CD4-positive, alpha-beta T cell treated with Interleukin-2 at 100 ng/mL for 4 hours (primary cell): ENCODE measurements around the gene PABPC3.
A peak's percentile ranks its signal among the peaks of the same experiment; 100 is the strongest.

ENCODE experiments used
- DNase-seq: peaks from one replicate; pipeline ENCODE4 v3.0.0-alpha.2; 2020; ENCODE audit warnings: low spot score

The PABPC3 gene

DNA sequence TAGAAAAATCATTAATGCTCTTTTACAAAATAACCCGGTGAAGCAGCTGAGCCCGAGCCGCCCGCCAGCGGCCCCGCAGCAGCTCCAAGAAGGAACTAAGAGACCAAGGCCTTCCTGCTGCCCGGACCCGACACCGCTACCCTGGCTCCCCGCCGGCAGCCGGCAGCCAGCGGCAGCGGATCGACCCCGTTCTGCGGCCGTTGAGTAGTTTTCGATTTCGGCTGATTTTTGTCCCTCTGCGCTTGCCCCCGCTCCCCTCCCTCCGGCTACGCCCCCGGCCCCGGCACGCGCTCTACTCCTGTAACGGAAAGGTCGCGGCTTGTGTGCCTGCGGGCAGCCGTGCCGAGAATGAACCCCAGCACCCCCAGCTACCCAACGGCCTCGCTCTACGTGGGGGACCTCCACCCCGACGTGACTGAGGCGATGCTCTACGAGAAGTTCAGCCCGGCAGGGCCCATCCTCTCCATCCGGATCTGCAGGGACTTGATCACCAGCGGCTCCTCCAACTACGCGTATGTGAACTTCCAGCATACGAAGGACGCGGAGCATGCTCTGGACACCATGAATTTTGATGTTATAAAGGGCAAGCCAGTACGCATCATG is at the start of gene PABPC3:
TSS of gene PABPC3 (plus strand) at position 286 of the 603 bp plus-strand sequence. CDS start at position 349, 63 bp downstream.
- no peak for DNase-seq

DNA sequence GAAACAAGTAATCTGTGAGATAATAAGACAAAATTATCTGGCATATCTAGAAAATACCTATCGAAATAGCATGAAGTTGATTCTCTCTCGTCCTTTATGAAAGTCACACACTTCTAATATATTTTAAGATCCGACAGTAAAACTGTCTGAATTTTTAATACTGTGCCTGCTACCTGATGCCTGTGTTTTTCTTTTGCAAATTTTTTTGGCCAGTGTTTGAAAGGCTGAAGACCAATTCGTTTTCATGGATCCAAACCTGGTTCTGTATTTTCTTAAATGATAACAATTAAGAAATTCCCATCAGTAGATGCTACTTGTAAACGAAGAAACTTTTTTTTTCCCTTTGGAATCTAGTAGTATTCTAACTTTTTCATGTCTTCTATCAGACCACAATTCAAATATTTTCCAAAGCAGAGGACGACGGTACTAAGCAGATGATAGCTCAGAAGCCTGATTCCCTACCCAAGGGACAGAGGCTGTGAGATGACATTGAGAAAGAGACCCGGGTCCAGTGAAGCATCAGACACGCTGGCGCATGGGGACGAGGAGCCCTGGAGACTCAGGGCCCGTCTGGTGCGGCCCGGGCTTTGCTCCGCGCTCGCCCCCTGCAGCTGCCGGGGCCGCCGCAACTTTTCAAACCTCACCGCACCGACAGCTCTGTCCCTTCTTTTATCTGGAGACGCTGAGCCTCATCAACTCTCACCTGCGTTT is 49.5 kb upstream of the PABPC3 start:
- DNase-seq: no peak

DNA sequence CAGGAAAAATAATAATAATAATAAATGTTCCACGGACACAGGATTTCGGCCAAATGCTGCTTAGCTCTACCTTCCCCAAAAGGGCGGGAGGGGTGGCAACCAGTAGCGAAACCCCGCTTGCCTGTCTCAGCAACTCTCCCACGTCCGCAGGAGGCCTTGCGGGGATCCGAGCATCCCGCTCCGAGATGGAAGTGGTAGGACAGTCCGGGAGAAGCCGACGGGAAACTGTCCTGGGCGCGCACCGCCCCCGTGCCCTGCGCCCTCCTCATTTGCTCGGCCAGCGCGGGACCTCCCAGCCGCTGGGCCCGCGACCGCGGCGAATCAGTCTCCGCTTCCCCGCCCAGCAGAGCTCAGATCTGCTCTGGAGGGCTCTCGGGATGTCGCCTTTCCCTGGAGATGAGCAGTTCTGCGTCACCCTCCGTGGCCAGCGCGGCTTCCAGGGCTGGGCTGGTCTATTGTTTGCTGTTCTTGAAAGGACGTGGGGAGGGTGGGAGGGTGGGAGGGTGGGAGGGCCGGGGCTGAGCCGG is 48.9 kb upstream of the PABPC3 start:
- no peak for DNase-seq

DNA sequence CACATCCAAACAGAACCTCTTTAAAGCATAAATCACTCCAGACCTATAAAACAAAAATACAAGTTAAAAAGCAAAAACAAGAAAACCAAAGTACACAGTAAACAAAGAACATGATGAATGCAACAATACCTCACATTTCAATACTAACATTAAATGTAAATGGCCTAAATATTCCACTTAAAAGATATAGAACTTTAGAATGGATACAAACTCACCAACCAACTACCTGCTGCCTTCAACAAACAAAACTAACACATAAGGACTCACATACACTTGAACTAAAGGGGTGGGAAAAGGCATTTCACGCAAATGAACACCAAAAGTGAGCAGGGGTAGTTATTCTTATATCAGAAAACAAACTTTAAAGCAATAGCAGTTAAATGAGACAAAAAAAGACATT is 44.9 kb upstream of the PABPC3 start:
- no peak for DNase-seq

DNA sequence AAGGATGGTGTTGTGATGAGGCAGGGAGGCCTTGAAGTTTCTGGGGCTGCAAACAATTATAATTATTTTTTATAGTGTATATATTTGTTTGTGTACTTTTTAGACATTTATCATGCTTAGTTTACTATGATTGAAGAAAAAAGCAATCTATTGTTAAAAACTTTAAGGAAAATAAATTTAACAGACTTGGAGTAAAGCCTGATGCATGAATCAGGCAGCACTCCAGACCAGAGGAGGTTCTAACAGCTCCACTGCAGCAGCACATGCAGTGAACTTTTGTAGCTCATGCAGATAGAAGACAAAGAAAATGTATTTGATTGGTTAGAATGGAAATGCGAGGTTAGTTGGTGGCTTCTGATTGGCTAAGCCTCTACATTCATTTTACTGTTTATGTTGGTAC is 36.8 kb upstream of the PABPC3 start:
- DNase-seq: no peak

DNA sequence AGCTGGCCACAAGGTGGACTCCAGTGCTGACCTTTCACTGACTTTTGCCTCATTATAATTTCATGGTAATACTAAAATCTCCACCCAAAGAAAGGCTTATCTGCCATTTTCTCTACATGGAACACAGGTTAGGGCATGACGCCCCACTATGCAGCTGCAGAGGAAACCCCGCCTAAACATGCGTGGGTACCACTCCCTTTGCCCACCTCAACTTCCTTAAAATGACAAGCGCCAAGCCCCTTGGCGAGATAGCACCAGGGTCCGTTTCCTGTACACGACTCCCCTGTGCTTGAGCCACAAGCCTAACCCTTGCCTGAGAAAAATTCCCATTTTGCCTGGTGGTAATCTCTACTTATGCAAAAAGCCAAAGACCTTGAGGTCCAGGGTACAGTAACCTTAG is 36.0 kb upstream of the PABPC3 start:
- DNase-seq: no peak

DNA sequence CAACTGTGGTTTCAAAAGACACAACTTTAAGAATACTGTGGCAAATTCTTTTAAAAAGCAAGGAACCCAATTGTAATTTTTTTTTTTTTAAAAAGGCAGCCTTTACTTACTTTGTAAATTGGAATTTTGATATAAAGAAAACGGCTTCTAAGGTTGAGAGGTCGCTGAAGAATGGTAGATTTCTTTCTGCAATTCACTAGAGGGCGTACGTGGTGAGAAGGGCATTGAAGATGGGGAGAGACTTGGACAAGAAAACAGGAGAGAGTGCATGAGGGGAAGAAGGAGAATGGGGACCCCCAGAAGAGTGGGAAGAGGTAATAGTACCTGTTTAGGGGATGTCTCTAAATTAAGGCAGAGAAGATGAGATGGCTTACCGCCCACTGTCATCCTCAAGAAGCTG is 33.5 kb upstream of the PABPC3 start:
- DNase-seq: no peak

DNA sequence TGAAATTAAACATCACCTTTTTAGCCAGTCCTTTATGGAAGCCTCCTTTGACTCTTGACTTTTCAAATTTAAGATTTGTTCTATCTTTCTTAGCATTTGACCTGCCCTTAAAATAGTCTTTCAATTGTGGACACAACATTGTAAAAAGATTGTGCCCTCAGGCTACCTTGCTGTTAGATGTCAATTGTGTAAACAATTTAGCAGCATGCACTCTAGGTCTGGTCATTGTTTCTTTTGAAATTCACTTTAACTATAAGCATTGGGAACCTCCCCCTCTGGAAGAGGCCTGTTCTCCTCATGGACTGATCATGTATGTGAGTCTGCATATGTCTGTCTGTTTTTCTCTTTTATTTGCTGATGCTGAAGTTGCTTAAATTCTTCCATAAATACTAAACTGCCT is 31.5 kb upstream of the PABPC3 start:
- DNase-seq: no peak

DNA sequence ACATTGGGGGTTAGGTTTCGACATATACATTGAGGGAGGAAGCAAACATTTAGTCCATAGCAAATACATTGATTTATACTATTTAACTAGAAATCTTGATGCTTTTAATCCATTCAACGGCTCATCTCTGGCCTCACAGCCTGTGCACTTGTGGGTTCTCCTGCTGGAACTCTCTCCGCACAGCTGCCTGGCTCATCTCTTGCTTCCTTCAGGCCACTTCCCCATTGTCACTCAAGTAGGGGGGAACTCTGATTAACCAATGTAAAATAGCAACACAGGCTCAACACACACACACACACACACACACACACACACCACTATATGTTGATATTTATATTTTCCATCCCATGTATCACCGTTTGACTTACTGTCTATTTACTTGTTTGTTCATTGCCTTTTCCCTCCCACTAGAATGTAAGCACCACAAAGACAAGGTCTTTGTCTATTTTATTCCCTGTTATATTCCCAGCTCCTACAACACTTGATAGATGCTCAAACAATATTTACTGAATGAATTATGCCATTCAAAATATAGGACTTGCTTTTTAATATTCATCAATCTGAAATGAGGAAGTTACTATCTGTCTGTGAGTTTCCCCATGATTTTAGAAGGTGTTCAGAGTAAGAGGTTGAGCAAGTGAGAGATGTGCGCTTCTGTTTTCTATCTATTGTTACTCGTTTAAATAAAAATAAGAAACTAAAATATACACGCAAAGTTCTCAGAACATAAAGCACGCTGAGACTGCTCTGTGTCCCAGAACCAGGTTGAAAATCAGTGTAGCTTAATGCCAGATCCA is 29.8 kb upstream of the PABPC3 start:
- no peak for DNase-seq

DNA sequence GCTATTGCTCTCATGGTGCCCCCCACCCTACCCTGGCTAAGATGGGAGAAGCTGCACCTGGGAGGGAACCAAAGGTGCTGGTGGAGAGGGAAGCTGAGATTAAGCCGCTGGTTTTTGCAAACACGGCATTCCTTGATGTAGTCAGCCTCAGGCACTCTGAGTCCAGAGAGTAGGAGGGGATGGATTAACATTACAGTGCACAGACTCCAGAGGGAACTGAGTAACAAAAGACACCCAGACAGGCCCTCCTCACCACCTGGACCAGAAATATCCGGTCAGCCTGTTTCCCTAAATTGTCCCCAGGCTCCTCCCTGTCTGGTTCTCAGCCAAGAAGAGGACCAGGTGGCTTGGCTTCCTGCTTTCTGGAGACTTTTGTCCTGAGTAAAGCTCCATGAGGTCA is 28.9 kb upstream of the PABPC3 start:
- DNase-seq: no peak

DNA sequence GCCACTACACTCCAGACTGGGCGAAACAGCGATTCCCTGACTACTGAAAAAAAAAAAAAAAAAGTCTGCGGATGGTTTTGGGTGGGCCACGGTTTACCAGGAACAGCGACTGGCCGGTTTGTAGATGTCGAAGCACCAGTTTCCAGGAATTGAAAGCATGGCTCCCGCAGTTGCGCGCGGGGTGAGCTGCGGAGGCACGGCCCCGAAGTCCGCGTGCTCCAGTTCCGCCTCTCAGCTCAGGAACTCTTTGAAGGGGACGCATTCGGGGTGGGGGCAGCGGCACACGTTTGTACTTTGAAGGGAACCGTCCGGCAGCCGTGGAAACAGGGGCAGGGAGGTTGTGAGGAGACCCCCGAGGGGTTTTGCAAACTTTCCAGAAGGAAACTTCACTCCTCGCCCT is 27.1 kb upstream of the PABPC3 start:
- no peak for DNase-seq

DNA sequence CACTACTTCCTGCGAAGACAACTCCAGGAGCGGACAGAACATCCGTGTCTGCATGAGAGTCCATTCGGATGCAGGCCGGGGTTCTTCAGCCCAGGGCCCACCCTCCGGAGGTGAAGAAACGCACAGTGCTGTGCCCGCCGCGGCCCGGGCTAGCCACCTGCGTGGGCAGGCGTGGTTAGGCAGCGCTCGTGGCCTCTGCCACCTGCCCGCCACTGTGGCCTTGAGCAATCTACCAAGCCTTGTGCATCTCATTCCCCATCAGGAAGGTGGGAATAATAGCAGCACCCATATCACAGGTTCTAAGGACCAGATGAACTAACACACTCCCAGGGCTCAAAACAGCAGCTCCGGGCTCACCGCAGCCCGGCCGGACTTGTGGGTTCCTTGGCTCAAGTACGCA is 26.7 kb upstream of the PABPC3 start:
- no peak for DNase-seq

DNA sequence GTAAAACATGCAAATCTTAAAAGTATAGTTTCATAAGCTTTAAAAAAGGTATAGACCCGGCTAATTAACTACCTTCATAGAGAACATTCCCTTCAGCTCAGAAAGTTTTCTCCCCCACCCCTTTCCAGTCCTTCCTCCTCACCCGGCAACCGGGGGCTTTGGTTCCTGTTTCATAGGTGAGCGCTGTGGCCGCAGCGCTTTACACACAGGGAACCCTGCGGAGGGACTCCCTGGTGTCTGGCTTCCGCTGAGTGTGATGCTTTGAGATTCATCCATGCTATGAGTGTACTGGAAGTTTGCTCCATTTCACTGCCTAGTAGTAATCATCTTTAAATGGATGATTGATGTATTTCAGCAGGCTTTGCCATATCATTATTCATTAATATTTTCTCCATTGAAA is 26.0 kb upstream of the PABPC3 start:
- DNase-seq: no peak

DNA sequence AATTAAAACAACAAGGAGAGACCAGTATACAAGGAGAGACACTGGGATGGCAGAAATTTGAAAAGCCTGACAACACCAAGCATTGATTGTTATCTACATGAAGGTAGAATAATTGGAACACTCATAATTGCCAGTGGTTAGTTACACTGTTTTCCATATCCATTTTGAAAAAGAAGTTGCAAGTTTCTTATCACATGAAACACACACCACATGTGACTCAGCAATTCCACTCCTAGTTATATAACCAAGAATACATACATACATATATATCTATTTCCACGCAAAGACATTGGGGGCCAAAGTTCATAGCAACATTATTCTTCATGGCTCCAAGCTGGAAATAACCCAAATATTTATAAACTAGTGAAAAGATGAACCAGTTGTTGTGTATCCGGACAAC is 15.2 kb upstream of the PABPC3 start:
- DNase-seq: no peak

DNA sequence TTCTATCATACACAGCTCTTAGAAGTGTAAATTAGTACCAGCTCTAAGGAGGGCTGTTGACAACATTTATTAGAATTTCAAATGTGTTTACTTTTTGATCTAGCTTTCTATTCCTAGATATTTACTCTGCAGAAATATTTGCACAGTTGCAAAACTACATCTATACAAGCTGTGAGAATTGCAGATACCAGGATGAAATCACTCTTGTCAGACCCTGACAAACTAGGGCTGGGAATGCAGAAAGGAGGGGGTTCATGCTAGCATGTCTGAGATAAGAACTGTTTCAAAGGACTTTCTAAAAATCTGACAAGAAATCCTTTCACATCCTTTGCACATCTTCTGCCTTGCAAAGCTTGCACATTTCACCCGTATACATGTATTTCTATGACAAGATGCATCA is 11.8 kb upstream of the PABPC3 start:
- no peak for DNase-seq

DNA sequence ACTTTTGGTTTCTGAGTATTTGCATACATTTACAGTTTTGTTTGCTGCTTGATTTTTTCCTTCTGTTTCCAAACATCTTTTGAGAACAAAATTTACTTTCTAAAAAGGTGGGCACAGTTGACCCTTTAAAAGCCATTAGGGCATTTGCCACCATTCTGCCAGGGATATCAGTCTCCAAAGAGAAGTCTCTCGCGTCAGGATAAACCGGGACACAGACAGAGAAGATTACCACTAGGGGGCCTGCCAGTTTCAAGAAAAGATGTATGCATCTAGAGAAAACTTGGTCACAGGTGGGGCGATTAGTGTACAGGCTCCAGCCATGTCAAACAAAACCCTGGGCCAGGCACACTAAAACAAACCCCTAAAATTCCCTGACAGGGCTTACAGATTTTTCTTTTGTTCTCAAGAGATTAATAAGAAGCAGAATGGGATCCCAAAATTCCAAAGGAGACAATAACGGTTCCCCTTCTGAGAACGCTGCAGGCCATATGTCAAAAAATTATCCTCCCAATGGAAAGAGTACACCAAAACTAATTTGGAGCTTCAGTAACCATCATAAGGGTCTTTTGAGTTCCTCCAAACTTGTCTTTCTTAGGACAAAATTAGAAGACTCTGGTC is 10.7 kb upstream of the PABPC3 start:
- DNase-seq: peak; percentile 2

DNA sequence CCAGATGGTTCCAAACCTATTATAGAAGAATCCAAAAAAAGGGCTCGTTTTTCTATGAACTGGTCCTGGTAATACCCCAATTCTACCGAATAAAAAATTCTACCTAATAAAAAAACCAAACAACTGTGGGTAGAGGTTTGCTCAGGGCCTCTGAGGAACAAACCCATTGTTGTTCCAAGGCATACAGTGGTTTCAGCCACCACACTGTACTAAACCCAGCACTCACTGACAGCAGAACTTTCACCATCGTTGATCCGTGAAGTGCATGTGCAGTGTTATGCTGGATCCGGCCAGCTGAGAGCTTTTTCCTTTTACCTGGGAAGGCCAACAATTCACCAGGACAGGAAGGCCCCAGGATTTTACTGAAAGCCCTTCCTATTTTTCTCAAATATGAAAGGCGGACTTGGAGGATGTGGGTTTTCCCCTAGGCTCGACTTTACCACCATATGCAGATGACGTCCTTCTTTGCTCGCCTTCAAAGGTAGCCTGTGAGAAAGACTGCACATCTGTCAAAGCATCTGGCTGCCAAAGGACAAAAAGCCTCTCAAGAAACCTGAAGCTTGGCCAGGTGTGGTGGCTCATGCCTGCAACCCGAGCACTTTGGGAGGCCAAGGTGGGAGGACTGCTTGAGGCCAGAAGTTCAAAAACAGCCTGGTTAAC is 7.2 kb upstream of the PABPC3 start:
- DNase-seq: no peak

DNA sequence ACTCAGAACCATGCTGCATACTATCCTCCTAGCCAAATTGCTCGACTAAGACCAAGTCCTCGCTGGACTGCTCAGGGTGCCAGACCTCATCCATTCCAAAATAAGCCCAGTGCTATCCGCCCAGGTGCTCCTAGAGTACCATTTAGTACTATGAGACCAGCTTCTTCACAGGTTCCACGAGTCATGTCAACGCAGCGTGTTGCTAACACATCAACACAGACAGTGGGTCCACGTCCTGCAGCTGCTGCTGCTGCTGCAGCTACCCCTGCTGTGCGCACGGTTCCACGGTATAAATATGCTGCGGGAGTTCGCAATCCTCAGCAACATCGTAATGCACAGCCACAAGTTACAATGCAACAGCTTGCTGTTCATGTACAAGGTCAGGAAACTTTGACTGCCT is 1.5 kb downstream of the PABPC3 start:
- no peak for DNase-seq

DNA sequence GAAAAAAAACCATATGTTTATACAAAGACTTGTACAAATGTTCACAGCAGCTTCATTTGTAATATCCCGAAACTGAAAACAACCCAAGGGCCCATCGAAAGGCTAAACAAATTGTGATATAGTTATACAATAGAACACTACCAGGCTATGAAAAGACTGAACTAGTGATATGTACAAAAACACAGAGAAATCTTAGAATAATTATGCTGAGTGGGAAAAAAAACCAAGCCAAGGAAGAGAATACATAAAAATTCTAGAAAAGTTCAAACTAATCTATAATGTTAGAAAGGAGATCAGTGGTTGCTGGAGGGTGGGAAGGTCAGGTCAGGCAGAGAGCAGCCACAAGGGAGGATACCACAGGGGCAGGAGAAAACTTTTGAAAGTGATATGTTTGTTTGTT is 7.8 kb downstream of the PABPC3 start:
- no peak for DNase-seq

DNA sequence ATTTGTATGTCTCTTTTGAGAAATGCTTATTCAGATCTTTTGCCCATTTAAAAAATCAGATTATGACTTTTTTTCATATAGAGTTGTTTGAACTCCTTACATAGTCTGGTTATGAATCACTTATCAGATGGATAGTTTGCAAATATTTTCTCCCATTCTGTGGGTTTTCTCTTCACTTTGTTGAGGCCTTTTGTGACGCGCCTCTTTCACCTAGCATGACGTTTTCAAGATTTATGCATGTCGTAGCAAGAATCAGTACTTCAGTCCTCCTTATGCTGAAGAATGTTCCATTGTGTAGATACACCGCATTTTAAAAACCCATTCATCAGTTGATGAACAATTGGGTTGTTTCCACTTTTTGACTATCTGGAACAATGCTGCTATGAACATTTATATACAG is 13.4 kb downstream of the PABPC3 start:
- DNase-seq: no peak

DNA sequence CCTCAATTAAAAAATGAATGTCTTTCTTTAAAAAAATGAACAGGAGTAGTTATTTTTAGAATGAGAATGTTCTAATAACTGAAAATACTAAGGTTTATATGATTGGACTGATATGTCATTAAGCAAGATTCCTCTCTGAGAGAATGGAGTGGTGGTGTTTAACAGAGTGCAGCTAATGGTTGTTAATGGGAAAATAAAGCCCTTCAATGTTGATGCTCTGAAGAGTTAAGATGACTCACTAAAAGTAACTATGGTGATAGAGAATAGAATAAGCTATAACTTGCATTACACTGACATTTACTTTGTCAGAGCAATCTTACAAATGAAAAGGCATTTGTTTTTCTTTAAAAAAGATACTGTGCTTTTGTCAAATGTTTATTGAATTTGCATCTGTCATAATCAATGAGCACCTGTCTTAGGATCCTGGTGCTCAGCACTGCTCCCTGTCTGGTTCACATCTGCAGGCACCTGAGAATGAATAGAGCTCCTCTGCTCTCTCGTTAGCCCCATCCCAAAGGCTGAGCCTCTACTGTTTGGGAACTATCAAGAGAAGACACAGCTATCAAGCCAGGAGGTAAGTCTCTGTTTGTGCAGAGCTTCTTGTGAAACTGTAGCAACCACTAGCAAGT is 15.1 kb downstream of the PABPC3 start:
- DNase-seq: no peak

DNA sequence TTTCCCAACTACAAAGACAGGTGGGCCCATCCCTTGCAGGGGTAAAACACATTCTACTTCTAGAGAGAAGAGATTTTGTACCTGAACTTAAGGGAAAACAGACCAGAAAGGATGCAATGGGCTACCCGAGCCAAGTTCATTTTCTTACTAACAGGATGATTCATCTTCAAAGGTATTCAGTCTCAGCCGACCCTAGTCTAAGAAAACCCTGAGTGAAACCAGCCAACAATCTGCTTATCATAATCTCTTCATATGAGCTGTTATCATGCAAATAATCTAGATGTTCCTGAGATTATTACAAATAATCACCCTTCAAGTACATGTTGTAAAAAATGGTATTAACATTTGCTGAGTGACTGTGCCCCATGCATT is 15.6 kb downstream of the PABPC3 start:
- DNase-seq: no peak
